CD4-positive, alpha-beta T cell treated with Interleukin-15 for 4 hours (primary cell): Measurements from ENCODE around the gene LARP1.
"Not testable (repeated sequence)": the region's sequence is repeated elsewhere in the genome, so short reads cannot be mapped to it uniquely, and the experiment has no call there.

ENCODE experiments used
- DNase-seq: peaks from one replicate; pipeline ENCODE4 v3.0.0-alpha.2; 2020; ENCODE audit warnings: low spot score

Gene LARP1

DNA sequence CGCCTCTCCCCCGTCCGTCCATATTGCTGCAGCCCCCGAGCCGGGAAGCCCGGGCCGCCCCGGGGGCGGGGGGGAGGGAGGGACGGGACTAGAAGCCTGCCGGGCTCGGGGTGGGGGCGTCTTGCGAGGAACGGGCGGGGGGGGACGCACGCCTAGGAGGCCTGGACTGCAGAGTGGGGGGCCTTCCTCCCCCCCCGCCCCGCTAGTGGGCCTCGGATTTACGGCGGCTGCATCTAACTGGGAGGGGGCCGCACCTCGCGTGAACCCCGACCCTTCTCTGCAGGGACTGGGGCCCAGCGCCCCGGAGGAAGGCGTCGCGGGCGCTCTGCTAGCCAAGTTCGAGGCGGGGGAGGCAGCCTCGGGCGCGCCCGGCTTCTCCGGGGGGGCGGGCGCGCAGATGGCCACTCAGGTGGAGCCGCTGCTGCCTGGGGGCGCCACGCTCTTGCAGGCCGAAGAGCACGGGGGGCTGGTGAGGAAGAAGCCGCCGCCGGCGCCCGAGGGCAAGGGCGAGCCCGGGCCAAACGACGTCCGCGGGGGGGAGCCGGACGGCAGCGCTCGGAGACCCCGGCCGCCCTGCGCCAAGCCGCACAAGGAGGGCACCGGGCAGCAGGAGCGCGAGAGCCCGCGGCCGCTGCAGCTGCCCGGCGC, at the start of gene LARP1:
Gene LARP1 (plus strand): TSS at position 17 of the 648 bp plus-strand sequence. CDS start 381 bp downstream, at position 398.
- DNase-seq, result no peak

- DNase-seq, result no peak
Observed at GRCh38 chr5:154706416-154706815, 48.8 kb upstream of the LARP1 start.

DNA sequence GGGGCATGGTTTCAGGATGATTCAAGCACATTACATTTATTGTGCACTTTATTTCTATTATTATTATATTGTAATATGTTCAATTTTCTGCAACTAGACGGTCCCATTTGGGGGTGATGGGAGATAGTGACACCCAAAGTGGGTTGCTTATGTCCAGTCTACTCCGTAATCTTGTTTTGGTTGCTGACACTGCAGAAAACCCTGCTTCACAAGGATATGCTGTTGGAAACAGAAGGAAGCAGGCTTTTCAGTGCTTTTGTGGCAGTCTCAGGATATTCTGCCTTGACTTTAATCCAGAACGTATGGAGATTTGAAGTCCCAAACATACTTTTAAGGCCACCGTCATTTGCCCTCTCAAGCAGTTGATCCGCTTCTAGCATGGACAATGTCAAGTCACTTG, 47.5 kb upstream of the LARP1 start:
- DNase-seq, result no peak

DNA sequence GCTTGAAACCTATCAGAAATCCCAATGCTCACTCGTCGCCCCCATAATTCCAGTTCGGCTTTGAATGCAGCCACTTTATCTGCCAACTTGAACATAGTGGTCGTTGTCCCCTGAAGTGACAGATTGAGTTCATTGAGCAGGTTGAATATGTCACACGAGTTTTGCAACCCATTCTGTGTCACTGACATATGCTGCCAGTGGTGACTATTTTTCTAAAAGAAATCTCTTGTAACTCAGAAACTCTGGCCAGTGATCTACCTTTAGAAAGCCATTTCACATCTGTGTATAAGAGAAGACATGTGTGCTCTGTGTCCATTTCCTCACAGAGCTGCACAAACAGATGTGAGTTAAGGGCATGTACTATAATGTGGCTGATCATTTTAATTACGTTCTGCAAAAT, 47.0 kb upstream of the LARP1 start:
- no peak for DNase-seq

GRCh38 chr5:154708846-154709245, 46.3 kb upstream of the LARP1 start:
- DNase-seq, result no peak

DNA sequence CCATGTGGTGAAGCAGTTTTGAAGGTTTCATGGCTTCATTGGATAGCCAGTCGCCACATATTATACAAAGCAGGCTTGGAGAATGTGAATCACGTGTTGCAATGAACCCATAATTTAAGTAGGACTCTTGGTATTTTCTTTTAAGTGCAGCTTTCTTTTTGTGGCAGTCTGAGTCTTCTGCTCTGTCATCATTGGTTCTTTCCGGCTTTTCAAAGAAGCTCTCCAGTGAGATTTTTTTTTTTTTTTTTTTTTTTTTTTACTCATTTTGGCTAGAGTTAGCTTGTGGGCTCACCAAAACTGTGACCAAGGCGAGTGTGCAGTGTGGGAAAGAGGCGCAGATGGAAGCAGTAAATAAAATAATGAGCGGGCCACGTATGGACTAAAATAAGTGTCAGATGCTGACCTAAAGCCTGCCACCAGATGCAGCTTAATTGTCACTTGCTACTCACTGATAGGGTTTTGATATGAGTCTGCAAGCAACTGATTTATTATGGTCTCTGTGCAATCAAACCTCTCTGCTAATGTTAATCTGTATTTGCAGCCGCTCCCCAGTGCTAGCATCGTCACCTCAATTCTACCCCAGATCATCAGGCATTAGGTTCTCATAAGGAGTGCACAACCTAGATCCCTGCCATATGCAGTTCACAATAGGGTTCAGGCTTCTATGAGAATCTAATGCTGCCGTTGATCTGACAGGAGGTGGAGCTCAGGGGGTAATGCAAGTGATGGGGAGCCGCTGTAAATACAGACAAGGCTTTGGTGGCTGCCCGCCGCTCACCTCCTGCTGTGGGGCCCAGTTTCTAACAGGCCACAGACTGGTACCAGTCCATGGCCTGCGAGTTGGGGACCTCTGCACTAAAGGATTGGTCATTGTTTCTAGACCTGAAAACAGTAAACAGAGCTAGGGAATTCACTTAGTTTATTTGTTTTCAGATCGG, 45.5 kb upstream of the LARP1 start:
- no peak for DNase-seq

DNA sequence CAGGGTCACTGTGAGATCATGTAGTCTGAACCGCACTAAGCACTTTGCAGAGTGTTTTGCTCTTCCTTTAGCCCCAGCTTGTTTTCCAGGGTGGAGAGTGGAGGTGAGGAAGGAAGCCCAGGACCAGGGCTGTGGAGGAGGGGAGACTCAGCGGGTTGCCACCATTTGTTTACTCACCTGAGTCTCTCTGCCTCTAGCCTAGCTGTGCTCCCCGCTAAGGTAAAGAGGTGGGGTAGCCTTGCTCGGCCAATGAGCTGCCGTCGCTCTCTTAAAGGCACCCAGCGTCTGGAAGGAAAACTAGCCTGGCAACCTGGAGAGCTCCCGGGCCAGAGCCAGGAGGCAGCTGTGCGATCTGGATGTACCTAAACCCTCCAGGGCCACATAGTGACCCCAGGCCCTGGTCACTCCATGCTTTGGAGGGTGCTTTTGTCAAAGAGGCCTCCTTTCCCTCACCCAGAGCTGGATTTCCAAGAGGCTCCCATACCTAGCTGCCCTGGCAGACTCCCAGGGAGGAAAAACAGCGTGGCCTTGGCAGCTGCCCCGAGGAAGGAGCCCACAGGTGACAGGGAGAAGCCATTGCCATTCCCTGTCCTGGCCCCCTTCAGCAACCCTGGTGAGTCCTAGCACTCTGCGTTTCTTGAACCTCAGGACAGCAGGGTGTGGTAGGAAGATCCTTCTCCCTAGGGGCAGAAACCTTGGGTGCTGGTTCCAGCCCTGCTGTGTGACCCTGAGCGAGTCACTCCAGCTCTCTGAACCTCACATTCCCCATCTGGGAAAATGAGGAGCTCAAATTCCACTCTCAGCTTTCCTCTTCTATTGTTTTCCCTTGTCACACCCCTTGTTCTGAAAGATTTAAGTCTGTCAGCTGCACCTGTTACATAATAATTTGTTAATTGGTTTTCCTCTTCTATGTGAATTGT, 42.4 kb upstream of the LARP1 start:
- no peak for DNase-seq

GRCh38 chr5:154713615-154714125, 41.5 kb upstream of the LARP1 start:
- no peak for DNase-seq

DNA sequence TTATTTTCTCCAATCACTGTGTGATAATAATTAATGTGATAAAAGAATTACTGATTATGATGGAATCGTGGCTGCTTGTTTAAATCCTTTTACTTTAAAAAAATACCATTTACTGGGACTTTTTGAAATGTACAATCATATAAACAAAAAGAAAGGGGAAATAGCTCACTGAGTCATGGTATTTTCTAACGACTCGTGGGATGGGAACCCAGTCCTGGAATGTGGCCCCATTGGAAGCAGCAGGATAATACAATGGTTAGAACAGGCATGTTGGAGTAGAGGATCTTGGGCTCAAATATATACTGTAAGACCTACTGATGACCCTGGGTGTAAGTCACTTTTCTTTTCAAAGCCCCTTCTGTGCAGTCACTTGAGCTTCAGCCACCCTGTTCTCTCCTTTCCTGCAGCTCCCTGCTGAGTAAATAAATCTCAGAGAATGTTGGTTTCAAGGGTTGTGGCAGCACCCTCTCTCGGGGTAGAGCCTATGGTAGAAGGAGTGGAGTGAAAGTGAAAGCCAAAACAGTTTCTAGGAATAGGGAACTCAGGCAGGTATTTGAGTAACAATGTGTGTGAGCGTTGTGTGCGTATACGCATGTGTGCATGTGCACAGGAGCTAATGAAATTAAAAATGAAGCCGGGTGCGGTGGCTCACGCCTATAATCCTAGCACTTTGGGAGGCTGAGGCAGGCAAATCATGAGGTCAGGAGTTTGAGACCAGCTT, 40.8 kb upstream of the LARP1 start:
- no peak for DNase-seq

DNA sequence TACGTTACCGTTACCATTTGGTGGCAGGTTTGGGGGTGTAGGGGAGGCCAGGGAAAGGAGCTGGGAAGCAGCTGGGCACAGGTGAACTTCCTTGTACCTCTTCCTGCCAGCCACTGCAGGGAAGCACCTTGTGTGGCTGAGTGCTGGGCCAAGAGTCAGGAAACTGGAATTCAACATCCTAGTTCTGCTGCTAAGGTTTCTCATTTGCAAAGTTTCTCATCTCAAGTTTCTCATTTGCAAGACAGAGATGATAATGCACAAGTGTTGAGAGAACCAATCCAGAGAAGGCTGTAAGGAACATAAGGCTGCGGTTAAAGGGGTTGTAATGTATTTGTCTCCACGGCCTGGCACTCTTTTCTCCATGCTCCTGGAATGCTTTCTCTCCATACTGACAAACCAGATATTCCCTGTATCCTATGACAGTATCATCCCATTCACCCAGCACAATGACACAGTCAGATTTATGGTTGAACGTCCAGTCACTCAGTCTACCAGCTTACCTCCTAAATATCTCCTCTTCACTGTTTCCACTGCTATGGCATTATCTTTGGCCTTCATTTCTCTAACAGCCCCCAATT, 33.6 kb upstream of the LARP1 start:
- no peak for DNase-seq

DNA sequence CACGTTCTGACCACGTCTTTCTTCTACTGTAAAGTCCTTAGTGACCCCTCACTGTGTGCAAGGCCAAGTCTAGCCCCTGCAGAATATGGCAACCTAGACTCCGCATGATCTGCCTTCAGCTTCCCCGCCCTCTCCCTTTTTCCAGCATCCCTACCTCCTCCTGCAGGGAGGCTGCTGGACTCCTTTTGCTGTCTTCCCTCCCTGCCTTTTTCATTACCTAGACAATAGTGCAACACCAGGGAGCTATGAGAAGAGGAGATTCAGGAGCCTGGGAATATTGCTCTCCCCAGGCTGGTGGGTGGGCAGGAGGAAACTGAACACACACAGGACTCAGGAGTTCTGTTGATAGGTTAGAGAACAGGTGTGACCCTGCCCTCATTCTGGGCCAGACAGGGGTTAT, 33.1 kb upstream of the LARP1 start:
- DNase-seq, result no peak

DNA sequence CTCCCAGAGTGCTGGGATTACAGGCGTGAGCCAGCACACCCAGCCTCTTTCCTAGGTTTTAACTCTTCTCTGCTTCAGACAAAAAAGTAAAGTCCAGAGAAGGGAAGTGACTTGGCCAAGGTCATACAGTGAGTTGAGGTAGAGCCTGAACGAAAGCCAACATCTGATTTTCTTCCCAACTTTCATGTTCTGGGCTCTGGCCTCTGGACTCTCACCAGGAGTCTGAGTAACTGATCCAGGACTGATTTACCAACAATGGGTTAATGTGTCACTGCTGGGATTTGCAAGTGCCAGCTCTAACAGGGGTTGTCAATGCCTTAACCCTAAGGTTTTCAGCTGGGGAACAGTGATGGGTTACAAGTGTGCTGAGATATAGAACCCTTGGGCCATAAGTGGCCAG, 32.2 kb upstream of the LARP1 start:
- no peak for DNase-seq

GRCh38 chr5:154723740-154724505, 31.3 kb upstream of the LARP1 start:
- DNase-seq, result no peak

DNA sequence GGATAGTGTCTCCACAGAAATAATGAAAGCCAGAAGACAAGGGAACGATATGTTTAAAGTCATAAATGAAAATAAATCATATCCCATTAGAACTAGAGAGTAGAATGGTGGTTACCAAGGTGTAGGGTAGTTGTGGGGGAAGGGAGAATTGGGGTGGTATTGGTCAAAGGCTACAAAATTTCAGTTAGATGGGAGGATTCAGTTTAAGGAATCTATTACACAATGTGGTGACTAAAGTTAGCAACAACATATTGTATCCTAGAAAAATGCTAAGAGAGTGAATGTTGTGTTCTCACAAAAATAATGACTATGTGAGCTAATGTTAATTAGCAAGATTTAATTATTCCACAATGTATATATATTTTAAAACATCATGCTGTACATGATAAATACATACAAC, 27.8 kb upstream of the LARP1 start:
- DNase-seq, result no peak

DNA sequence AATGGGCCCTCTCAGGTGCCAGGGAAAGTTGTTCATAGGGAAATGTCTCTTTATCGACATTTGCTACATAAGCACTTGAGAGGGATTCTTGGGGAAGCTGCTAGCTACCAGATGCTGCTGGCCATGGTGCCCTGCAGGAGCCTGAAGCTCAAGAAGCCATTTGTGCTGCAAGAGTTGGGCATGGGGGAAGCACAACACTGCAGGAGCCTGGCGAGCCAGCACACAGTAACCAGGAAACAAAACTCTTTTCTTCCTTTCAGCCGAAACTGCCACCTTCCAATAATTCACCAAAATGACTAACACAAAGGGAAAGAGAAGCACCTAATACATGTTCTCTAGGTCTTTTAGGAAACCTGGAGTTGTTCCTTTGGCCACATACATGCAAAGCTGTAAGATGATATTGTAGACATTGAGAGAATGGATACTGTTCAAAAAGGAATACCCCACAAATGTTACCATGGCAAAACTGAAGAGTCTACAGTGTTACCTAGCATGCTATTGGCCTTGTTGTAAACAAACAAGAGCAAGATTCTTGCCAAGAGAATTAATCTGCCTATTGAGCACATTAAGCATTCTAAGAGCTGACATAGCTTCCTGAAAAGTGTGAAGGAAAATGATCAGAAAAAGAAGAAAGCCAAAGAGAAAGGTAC, 26.1 kb upstream of the LARP1 start:
- DNase-seq, result no peak

DNA sequence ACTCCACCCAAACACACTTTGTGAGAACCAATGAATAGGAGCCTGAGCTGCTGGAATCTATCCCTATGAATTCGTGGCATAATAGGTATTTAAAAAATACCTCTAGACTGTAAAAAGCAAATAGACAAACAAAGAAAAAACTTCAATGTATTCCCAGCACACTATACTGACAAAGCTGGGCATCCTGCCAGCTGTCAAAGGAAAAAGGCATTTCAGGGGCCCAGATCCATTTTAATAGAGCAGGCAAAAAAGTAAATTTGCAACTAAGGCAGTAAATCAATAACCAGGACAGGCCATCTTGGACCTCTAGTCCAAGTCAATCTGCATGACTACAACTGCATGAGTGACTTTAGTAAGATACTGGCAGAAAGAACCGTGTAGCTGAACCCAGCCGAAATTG, 25.6 kb upstream of the LARP1 start:
- no peak for DNase-seq

DNA sequence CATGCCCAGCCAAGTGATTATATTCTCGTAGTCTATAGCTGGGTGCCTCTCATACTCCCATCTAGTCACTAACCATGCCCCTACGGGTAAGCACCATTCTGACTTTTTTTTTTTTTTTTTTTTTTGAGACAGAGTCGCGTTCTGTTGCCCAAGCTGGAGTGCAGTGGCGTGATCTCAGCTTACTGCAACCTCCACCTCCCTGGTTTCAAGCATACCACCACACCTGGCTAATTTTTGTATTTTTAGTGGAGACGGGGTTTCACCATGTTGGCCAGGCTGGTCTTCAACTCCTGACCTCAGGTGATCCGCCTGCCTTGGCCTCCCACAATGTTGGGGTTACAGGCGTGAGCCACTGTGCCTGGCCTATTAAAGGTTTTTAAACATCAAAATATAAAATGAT, 24.4 kb upstream of the LARP1 start:
- not testable (repeated sequence) for DNase-seq

GRCh38 chr5:154732212-154732611, 23.0 kb upstream of the LARP1 start:
- DNase-seq, result no peak

- DNase-seq, result no peak
Observed at GRCh38 chr5:154734370-154735248, 20.6 kb upstream of the LARP1 start.
